HepG2 (cell line): ENCODE data around the gene CCDC69. TPM values are rescaled to one million over a fixed set of nuclear protein-coding genes. Genes with fewer than 3 reads are reported as not detected.

Experiments used
- ADNP ChIP-seq: sonication (generic); formaldehyde crosslinking; IDR thresholded peaks from 2 replicates; pipeline ENCODE4 v1.4.0; 2020; ENCODE audit warnings: missing genetic modification reagents
- BHLHE40 ChIP-seq: IDR thresholded peaks from 2 replicates; pipeline ENCODE4 v1.6.1; 2011; ENCODE audit warnings: low read length, improper control_type of control experiment
- CENPX ChIP-seq: sonication (generic); formaldehyde crosslinking; IDR thresholded peaks from 2 replicates; pipeline ENCODE4 v1.9.0; 2021; ENCODE audit warnings: mild to moderate bottlenecking, missing genetic modification reagents, moderate library complexity
- HCFC1 ChIP-seq: fragments of 150-350 bp; IDR thresholded peaks from 2 replicates; pipeline ENCODE4 v1.6.1; 2014; ENCODE audit warnings: low read depth, low read length
- HNF4A ChIP-seq: sonication (generic); formaldehyde crosslinking; IDR thresholded peaks from 2 replicates; pipeline ENCODE4 v1.4.0; 2020; ENCODE audit warnings: missing genetic modification reagents
- KLF13 ChIP-seq: sonication (generic); formaldehyde crosslinking; IDR thresholded peaks from 2 replicates; pipeline ENCODE4 v1.4.0; 2020; ENCODE audit warnings: mild to moderate bottlenecking, missing genetic modification reagents
- NR0B2 ChIP-seq: sonication (generic); formaldehyde crosslinking; IDR thresholded peaks from 2 replicates; pipeline ENCODE4 v1.4.0; 2020; ENCODE audit warnings: mild to moderate bottlenecking, missing genetic modification reagents
- NR2F2 ChIP-seq: IDR thresholded peaks from 2 replicates; pipeline ENCODE4 v1.6.1; 2012; ENCODE audit warnings: low read depth, inconsistent platforms, borderline replicate concordance
- RAD51 ChIP-seq: fragments of 450-650 bp; IDR thresholded peaks from 2 replicates; pipeline ENCODE4 v1.6.1; 2016; ENCODE audit warnings: borderline replicate concordance
- RBM22 ChIP-seq: fragments of 200-400 bp; formaldehyde crosslinking; optimal IDR thresholded peaks from 2 replicates; pipeline ENCODE3; 2017; ENCODE audit warnings: mild to moderate bottlenecking, low read length, moderate library complexity
- TBL1XR1 ChIP-seq: fragments of 150-350 bp; IDR thresholded peaks from 2 replicates; pipeline ENCODE4 v1.6.1; 2014; ENCODE audit warnings: borderline replicate concordance, low read length; ENCODE audit not compliant: partially characterized antibody
- YEATS2 ChIP-seq: sonication (generic); formaldehyde crosslinking; IDR thresholded peaks from 2 replicates; pipeline ENCODE4 v1.4.0; 2020; ENCODE audit warnings: missing genetic modification reagents, borderline replicate concordance
- ZBTB4 ChIP-seq: sonication (generic); formaldehyde crosslinking; IDR thresholded peaks from 2 replicates; pipeline ENCODE4 v1.4.0; 2020; ENCODE audit warnings: missing genetic modification reagents, mild to moderate bottlenecking, borderline replicate concordance
- ZMYM4 ChIP-seq: sonication (generic); formaldehyde crosslinking; IDR thresholded peaks from 2 replicates; pipeline ENCODE4 v1.8.1; 2023; ENCODE audit warnings: mild to moderate bottlenecking, missing genetic modification reagents
- ZZZ3 ChIP-seq: sonication (generic); formaldehyde crosslinking; IDR thresholded peaks from 2 replicates; pipeline ENCODE4 v1.4.0; 2020; ENCODE audit warnings: missing genetic modification reagents, mild to moderate bottlenecking, borderline replicate concordance
- polyA plus RNA-seq, 8 experiments: library from polyadenylated mRNA; depleted of rRNA in 3 of 8; stranded (reverse) in 7 of 8; unstranded in 1 of 8; fragments of >200 nt; fragmentation: Illumina TruSeq in 4 of 8; extraction: Trizol in 4 of 8; gene quantifications; 2 replicates each; pipeline versions ENCODE4 v1.2.1 to v1.2.3, GENCODE V29; 2011 to 2016; ENCODE audit warnings: low read depth in 4 of 8, missing spikeins in 1 of 8, mixed read lengths in 1 of 8; ENCODE audit not compliant: insufficient read depth in 1 of 8
- total RNA-seq, 5 experiments: library from RNA; depleted of rRNA; stranded (reverse); fragments of >200 nt; fragmentation: Illumina TruSeq; extraction: Trizol; gene quantifications; 2 replicates each; pipeline ENCODE4 v1.2.3, GENCODE V29; 2016; ENCODE audit warnings: low read depth in 1 of 5
- TF ChIP-seq, protein P1 (sequence below): IDR thresholded peaks from 2 replicates; pipeline ENCODE4 v1.6.1; 2016; ENCODE audit warnings: missing genetic modification reagents, missing compliant biosample characterization
- TF ChIP-seq, protein P2 (sequence below): sonication (generic); formaldehyde crosslinking; IDR thresholded peaks from 2 replicates; pipeline ENCODE4 v1.4.0; 2020; ENCODE audit warnings: missing genetic modification reagents, borderline replicate concordance
- TF ChIP-seq, protein P3 (sequence below), 2 experiments: fragments of 450-650 bp in 1 of 2; sonication (generic) in 1 of 2; formaldehyde crosslinking; IDR thresholded peaks; 2 replicates each; pipeline versions ENCODE4 v1.5.0 to v1.8.0; 2020 to 2022; ENCODE audit warnings: mild to moderate bottlenecking in 1 of 2, missing genetic modification reagents in 1 of 2

The CCDC69 gene
- total and polyA plus RNA-seq, 2 of the 13 experiments (the other 11 are each of a cell fraction or from before 2014, with no cell fraction given): 12.2 to 45.2 TPM

GRCh38 chr5:151155775-151156506 lies 68.0 kb downstream of the CCDC69 start (continued):
- TF ChIP-seq ZBTB4 (CRISPR knock-in tag) (no peak), RAD51 (no peak), BHLHE40 (no peak), NR2F2 (peak; percentile 71; the same call in 1 of the 2 replicates), NR0B2 (no peak), ZMYM4 (CRISPR knock-in tag) (peak; percentile 28; the same call in 1 of the 2 replicates), HNF4A (CRISPR knock-in tag) (peak; percentile 95), YEATS2 (CRISPR knock-in tag) (no peak), KLF13 (CRISPR knock-in tag) (no peak), TBL1XR1 (no peak), ADNP (CRISPR knock-in tag) (no peak), HCFC1 (no peak), CENPX (no peak), ZZZ3 (CRISPR knock-in tag) (no peak), RBM22 (no peak)
- TF ChIP-seq, protein P1, sequence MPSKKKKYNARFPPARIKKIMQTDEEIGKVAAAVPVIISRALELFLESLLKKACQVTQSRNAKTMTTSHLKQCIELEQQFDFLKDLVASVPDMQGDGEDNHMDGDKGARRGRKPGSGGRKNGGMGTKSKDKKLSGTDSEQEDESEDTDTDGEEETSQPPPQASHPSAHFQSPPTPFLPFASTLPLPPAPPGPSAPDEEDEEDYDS (CRISPR knock-in tag): no peak
- TF ChIP-seq, protein P2, sequence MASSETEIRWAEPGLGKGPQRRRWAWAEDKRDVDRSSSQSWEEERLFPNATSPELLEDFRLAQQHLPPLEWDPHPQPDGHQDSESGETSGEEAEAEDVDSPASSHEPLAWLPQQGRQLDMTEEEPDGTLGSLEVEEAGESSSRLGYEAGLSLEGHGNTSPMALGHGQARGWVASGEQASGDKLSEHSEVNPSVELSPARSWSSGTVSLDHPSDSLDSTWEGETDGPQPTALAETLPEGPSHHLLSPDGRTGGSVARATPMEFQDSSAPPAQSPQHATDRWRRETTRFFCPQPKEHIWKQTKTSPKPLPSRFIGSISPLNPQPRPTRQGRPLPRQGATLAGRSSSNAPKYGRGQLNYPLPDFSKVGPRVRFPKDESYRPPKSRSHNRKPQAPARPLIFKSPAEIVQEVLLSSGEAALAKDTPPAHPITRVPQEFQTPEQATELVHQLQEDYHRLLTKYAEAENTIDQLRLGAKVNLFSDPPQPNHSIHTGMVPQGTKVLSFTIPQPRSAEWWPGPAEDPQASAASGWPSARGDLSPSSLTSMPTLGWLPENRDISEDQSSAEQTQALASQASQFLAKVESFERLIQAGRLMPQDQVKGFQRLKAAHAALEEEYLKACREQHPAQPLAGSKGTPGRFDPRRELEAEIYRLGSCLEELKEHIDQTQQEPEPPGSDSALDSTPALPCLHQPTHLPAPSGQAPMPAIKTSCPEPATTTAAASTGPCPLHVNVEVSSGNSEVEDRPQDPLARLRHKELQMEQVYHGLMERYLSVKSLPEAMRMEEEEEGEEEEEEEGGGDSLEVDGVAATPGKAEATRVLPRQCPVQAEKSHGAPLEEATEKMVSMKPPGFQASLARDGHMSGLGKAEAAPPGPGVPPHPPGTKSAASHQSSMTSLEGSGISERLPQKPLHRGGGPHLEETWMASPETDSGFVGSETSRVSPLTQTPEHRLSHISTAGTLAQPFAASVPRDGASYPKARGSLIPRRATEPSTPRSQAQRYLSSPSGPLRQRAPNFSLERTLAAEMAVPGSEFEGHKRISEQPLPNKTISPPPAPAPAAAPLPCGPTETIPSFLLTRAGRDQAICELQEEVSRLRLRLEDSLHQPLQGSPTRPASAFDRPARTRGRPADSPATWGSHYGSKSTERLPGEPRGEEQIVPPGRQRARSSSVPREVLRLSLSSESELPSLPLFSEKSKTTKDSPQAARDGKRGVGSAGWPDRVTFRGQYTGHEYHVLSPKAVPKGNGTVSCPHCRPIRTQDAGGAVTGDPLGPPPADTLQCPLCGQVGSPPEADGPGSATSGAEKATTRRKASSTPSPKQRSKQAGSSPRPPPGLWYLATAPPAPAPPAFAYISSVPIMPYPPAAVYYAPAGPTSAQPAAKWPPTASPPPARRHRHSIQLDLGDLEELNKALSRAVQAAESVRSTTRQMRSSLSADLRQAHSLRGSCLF (CRISPR knock-in tag): no peak
- TF ChIP-seq, protein P3, sequence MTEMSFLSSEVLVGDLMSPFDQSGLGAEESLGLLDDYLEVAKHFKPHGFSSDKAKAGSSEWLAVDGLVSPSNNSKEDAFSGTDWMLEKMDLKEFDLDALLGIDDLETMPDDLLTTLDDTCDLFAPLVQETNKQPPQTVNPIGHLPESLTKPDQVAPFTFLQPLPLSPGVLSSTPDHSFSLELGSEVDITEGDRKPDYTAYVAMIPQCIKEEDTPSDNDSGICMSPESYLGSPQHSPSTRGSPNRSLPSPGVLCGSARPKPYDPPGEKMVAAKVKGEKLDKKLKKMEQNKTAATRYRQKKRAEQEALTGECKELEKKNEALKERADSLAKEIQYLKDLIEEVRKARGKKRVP (CRISPR knock-in tag; IDR thresholded peaks at IDR 0.05): no peak
